Neural progenitor cell (in vitro differentiated cells): ENCODE data around the gene ADAMTS3.

Experiments used
- CTCF ChIP-seq: fragments of 200-600 bp; sonication (generic); IDR thresholded peaks from 2 replicates; pipeline ENCODE4 v1.5.1; 2017; ENCODE audit warnings: antibody characterized with exemption, mild to moderate bottlenecking
- EZH2phosphoT487 ChIP-seq: fragments of 200-600 bp; sonication (generic); IDR thresholded peaks from 2 replicates; pipeline ENCODE4 v1.6.1; 2017; ENCODE audit warnings: antibody characterized with exemption

GRCh38 chr4:72500214-72500613 is 68.8 kb downstream of the ADAMTS3 start:
- TF ChIP-seq CTCF: no peak
- TF ChIP-seq EZH2phosphoT487: no peak
